NCI-H1436 (cell line): ENCODE measurements around the gene PCSK7.
"Not testable (repeated sequence)": the region's sequence is repeated elsewhere in the genome, so short reads cannot be mapped to it uniquely, and the experiment has no call there.

Experiments
- DNase-seq: peaks from one replicate; lab custom pipeline; 2025; lab: John Stamatoyannopoulos, UW

Gene PCSK7

DNA sequence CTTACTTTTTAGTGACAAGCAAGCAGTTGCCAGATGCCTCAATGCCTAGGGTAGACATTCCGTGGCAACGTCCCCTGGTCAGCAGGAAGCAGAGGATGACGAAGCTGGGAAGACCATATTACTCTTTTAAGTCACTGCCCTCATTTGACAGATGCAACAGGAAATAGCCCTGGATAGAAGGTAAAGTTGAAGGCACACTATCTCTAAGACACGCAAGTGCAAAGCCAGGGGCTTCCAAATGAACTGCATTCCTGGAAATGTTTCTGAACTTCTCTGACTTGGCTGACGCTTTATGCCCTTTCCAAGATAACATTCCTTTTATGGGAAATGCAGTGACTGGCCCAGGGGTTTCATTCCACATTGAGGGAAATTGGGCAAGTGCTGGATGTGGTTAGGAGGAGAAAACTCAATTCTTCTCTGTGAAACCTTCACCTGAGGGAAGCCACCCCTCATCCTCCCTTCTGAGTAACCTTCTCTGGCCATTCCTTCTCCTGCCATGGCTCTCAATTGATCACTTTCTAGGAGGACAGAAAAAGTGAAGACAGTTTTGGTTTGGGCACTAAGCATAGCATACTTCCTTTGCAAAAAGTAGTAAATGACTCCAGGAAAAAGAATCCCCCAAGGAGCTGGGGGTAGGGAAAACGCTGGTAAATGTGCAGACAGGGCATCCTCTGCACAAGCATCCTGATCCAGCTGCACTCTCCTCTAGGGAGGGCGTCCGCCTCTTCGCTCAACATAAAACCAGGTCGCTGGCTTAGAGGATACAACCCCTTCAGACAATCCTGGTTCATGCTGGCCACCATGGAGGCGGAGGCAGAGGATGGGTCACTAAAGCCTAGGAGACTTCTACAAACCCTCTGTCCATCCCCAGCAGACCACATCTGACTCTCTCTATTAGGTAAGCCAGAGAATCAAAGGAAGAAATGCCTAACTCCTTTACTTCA, 14.5 kb downstream of the PCSK7 start:
- no peak for DNase-seq

GRCh38 chr11:117214404-117215110, 17.3 kb downstream of the PCSK7 start:
- DNase-seq, result no peak

- no peak for DNase-seq
These were observed 19.0 kb downstream of the PCSK7 start for GRCh38 chr11:117212697-117213355.

DNA sequence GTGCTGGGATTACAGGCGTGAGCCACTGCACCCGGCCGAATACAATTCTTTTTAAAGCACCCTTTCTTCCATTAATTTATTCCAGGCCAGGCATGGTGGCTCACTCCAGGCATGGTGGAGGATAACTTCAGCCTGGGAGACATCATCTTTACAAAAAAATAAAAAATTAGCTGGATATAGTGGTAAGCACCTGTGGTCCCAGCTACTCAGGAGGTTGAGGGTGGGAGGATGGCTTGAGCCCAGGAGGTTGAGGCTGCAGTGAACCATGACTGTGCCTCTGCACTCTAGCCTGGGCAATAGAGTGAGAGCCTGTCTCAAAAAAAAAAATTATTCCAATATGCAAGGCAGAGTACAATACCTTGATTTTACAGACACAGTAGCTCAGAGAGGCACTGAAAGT, 21.3 kb downstream of the PCSK7 start:
- DNase-seq, result no peak

DNA sequence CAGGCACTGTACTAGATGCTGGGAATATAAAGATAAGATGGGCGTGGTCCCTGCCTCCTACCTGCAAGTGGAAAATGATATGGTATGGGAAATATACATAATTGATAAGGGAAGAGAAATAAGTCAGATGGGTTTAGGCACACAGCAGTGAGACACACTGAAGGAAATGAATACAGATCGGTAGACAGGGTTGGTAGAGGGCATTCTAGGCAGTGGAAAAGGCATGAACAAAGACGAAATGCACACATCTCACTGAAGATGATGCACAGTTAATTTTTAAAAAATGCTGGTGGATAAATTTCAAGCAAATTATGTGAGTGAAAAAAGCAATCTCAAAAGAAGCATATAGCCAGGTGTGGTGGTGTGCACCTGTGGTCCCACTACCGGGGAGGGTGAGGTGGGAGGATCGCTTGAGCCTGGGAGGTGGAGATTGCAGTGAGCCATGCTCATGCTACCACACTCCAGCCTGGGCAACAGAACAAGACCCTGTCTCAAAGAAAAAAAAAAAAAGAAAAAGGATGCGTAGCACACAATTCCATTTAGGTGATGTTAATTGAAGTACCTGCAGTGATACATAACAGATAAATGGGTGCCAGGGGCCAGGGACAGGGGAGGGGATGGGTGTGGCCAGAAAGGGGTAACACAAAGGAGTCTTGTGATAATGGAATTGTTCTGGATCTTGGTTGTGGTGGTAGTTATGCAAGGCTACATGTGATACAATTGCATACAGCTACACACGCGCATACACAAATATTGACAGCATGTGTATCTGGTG, 22.3 kb downstream of the PCSK7 start:
- not testable (repeated sequence) for DNase-seq

DNA sequence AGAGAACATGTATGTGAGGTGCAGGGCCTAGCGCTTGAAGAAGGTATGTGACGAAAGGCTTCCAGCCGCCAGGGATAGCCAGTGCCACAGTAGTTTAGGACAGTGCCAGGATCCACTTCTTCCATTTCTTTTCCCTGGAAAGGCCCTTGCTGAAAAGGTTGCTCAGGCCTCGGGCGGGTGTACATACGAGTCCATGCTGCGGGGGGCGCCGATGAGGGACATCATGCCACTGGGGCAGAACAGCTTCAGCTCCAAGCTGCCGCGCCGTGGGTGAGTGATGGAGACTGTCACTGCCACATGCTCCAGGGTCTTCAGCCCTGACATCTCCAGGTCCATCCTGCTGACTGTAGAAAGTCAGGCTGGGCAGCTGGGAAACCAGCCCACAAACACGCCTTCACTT, 23.2 kb downstream of the PCSK7 start:
- not testable (repeated sequence) for DNase-seq

- not testable (repeated sequence) for DNase-seq
These were observed 24.4 kb downstream of the PCSK7 start for GRCh38 chr11:117207481-117207880.

DNA sequence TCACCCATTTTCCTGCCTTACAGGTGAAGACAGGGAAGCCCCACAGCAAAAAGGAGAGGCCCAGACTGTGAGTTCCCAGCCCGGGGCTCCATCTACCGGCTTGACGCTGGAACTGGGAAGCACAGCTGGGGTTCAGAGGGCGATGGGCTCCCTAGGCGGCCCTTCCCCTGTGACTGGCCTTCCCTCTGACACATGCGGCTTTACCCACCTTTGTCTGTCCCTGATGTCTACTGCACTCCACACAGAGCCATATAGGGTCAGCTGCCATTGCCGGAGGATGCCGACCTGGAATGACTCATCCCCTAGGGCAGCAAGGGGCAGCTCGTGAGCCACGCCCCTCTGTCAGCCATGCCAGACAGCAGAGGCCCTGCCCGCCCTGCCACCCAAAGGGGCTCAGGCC, 25.0 kb downstream of the PCSK7 start:
- DNase-seq, result not testable (repeated sequence)

- not testable (repeated sequence) for DNase-seq
These were observed 25.8 kb downstream of the PCSK7 start for GRCh38 chr11:117206111-117206510.

GRCh38 chr11:117205211-117205818, 26.6 kb downstream of the PCSK7 start:
- no peak for DNase-seq

DNA sequence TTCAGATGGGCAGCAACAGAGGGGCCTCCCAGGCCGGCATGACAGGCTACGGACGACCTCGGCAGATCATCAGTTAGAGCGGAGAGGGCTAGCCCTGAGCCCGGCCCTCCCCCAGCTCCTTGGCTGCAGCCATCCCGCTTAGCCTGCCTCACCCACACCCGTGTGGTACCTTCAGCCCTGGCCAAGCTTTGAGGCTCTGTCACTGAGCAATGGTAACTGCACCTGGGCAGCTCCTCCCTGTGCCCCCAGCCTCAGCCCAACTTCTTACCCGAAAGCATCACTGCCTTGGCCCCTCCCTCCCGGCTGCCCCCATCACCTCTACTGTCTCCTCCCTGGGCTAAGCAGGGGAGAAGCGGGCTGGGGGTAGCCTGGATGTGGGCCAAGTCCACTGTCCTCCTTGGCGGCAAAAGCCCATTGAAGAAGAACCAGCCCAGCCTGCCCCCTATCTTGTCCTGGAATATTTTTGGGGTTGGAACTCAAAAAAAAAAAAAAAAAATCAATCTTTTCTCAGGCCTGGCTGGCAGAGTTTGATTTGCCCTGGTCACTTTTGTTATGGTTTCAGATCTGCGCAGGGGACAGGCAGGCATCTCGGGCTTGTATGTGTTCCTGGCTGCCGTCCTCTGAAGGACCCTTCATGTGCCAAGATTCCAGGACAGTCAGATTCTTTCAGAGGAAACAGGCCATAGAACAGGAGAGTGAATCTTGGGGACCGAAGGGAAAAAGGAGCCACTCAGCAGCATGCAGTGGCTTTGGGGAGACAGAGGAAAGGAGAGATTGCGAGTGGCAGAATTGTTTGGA, 27.4 kb downstream of the PCSK7 start:
- no peak for DNase-seq

DNA sequence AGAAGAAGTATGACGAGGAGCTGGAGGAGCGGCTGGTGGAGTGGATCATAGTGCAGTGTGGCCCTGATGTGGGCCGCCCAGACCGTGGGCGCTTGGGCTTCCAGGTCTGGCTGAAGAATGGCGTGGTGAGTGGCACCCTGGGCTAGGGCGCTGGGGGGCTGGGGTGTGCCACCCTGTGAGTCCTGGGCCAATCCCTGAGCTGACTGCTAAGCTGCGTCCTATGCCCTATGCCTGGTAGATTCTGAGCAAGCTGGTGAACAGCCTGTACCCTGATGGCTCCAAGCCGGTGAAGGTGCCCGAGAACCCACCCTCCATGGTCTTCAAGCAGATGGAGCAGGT, 28.8 kb downstream of the PCSK7 start:
- no peak for DNase-seq

DNA sequence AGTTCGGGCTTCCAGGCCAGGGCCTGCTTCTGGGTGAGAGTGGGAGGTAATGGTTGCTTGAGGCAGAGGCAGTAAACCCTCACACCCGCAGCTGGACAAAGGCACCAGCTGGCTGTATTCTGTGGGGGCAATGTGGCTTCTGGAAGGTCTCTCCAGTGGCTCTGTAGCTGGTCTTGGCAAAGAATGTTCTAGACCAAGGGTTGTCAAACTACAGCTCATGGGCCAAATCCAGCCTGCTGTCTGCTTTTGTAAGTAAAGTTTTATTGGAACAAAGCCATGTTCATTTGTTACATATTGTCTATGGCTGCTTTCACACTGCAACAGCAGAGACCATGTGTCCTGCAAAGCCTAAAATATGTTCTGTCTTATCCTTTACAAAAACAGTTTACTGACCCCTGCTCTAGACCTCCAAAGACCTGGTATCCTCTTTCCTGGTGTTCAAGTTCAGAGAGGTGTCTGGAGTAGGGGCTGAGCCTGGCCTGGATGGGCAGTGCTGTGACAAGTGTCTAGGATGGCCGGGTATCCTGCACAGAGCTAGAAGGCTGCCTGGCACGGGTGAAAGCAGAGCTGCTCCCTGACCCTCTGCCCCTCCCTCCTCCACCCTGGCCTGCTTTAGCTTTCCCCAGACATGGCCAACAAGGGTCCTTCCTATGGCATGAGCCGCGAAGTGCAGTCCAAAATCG, 29.3 kb downstream of the PCSK7 start:
- no peak for DNase-seq

GRCh38 chr11:117201658-117202305, 30.1 kb downstream of the PCSK7 start:
- DNase-seq, result no peak

- no peak for DNase-seq
These were observed 30.8 kb downstream of the PCSK7 start for GRCh38 chr11:117200813-117201657.

DNA sequence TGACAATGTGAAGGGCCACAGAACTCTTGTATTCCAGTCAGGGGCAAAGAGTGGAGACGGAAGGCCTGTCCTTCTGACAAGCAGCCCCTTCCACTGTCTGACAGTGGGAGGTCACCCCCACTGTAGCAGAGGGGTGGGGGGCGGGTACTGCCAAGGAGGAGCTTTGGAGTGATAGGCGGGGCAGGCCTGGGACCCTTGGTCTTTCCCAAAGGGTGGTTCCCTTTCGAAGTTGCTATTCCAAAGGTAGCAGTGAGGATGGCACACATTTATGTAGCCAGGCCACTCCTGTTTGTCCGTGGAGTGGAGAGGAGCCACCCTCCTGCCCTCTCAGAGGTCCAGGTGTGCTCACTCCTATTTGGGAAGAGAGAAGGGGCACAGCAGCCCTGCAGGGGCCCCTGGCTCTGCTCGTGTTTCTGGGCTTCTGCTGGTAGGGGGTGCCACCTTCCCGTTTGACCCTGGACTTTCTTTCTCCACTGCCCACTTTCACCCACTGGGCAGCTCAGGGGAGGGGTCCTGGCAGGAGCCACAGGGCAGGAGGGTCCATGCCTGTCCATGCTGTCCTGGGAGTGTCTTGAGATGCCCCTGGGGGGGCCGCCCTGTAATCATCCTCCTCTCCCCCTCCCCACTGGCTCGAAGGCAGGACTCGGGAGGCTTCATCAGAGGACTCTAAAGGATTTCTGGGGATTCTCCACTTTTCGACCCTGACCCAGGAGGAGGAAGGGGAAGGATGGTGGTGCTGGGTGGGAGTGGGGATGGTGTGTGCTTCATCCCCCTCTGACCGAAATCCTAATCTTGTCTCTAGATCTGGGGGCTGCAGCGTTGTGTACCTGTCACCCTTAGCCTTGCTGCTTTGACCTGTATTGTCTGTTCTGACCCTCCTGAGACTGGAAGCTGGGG, 31.7 kb downstream of the PCSK7 start:
- DNase-seq, result no peak

DNA sequence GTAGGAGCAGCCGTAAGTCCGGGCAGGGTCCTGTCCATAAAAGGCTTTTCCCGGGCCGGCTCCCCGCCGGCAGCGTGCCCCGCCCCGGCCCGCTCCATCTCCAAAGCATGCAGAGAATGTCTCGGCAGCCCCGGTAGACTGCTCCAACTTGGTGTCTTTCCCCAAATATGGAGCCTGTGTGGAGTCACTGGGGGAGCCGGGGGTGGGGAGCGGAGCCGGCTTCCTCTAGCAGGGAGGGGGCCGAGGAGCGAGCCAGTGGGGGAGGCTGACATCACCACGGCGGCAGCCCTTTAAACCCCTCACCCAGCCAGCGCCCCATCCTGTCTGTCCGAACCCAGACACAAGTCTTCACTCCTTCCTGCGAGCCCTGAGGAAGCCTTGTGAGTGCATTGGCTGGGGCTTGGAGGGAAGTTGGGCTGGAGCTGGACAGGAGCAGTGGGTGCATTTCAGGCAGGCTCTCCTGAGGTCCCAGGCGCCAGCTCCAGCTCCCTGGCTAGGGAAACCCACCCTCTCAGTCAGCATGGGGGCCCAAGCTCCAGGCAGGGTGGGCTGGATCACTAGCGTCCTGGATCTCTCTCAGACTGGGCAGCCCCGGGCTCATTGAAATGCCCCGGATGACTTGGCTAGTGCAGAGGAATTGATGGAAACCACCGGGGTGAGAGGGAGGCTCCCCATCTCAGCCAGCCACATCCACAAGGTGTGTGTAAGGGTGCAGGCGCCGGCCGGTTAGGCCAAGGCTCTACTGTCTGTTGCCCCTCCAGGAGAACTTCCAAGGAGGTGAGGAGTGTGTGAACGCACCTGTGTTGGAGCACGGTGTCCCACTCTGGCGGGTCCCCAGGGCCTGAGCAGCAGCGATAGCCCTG, 32.6 kb downstream of the PCSK7 start, which contains the start of gene TAGLN:
TSS of gene TAGLN (plus strand) at position 318 of the 863 bp plus-strand sequence. CDS start 3,644 bp downstream, outside the sequence.
- no peak for DNase-seq
